SK-N-SH (cell line): ENCODE measurements around the gene OTUD4. TPM values are rescaled to one million over a fixed set of nuclear protein-coding genes. Genes with fewer than 3 reads are reported as not detected.

Experiments
- CTCF ChIA-PET: fragments of 300-600, 350-600 bp; formaldehyde crosslinking; extraction: SDS; loops from one replicate; lab custom pipeline; 2021; lab: Yijun Ruan, JAX
- POLR2A ChIA-PET: fragments of 350-600 bp; sonication (Branson Sonifier 250); formaldehyde crosslinking; extraction: SDS; loops from one replicate; lab custom pipeline; 2020; ENCODE audit warnings: antibody characterized with exemption, inconsistent platforms; lab: Yijun Ruan, JAX
- DNase-seq: peaks from one replicate; pipeline ENCODE4 v3.0.0; 2012
- H2AFZ ChIP-seq: fragments of 200-600 bp; sonication (generic); 2 replicates; pipeline ENCODE4 v1.8.1; 2016; ENCODE audit warnings: antibody characterized with exemption, mild to moderate bottlenecking, low read depth
- H3F3A ChIP-seq: fragments of 200-600 bp; sonication (generic); replicated peaks from 2 replicates; pipeline ENCODE3; 2016; ENCODE audit warnings: antibody characterized with exemption, mild to moderate bottlenecking; ENCODE audit not compliant: insufficient read depth
- H3K27ac ChIP-seq, 2 experiments: fragments of 200-500 bp in 1 of 2; fragments of 200-600 bp in 1 of 2; sonication (Bioruptor generic) in 1 of 2; sonication (generic), shearing (Covaris generic) in 1 of 2; 2 replicates each; pipeline versions ENCODE4 v1.5.1 to v1.6.1; 2014 to 2016; ENCODE audit warnings: low read depth in 2 of 2, inconsistent platforms in 1 of 2, low read length in 1 of 2, mild to moderate bottlenecking in 1 of 2, mixed read lengths in 1 of 2
- H3K27me3 ChIP-seq: fragments of 200-600 bp; sonication (generic), shearing (Covaris generic); 2 replicates; pipeline ENCODE4 v1.6.1; 2016; ENCODE audit warnings: mixed run types; ENCODE audit not compliant: insufficient read depth
- H3K36me3 ChIP-seq, 2 experiments: fragments of 200-500 bp in 1 of 2; fragments of 200-600 bp in 1 of 2; sonication (Bioruptor generic) in 1 of 2; sonication (generic) in 1 of 2; replicated peaks in 1 of 2; 2 replicates each; pipeline versions ENCODE3 to v1.5.1; 2014 to 2016; ENCODE audit warnings: low read length in 1 of 2, mild to moderate bottlenecking in 1 of 2; ENCODE audit not compliant: insufficient read depth in 2 of 2, control insufficient read depth in 1 of 2
- H3K4me1 ChIP-seq, 2 experiments: fragments of 200-500 bp in 1 of 2; fragments of 200-600 bp in 1 of 2; sonication (Bioruptor generic) in 1 of 2; sonication (generic), shearing (Covaris generic) in 1 of 2; 2 replicates each; pipeline versions ENCODE4 v1.5.1 to v1.6.1; 2014 to 2016; ENCODE audit warnings: low read depth in 1 of 2, low read length in 1 of 2, mixed run types in 1 of 2; ENCODE audit not compliant: insufficient read depth in 2 of 2, control insufficient read depth in 1 of 2
- H3K4me2 ChIP-seq: fragments of 200-600 bp; sonication (generic), shearing (Covaris generic); 2 replicates; pipeline ENCODE4 v1.6.1; 2017; ENCODE audit warnings: mixed run types
- H3K4me3 ChIP-seq, 2 experiments: fragments of 200-500 bp in 1 of 2; fragments of 200-600 bp in 1 of 2; sonication (Bioruptor generic) in 1 of 2; sonication (generic), shearing (Covaris generic) in 1 of 2; 2 replicates each; pipeline versions ENCODE4 v1.5.1 to v1.8.1; 2014 to 2016; ENCODE audit warnings: low read depth in 2 of 2, inconsistent platforms in 1 of 2, low read length in 1 of 2, mild to moderate bottlenecking in 1 of 2, mixed read lengths in 1 of 2, moderate library complexity in 1 of 2
- H3K79me2 ChIP-seq: fragments of 200-600 bp; sonication (generic); 2 replicates; pipeline ENCODE4 v1.8.1; 2017; ENCODE audit warnings: mild to moderate bottlenecking; ENCODE audit not compliant: insufficient read depth
- H3K9ac ChIP-seq: fragments of 200-600 bp; sonication (generic); 2 replicates; pipeline ENCODE4 v1.6.1; 2017; ENCODE audit warnings: mixed run types
- H3K9me2 ChIP-seq: fragments of 200-600 bp; sonication (generic); 2 replicates; pipeline ENCODE4 v1.6.1; 2017; ENCODE audit warnings: mixed run types
- H3K9me3 ChIP-seq: fragments of 200-600 bp; sonication (generic); 2 replicates; pipeline ENCODE4 v1.6.1; 2017; ENCODE audit warnings: mixed run types, mild to moderate bottlenecking, moderate library complexity
- H4K20me1 ChIP-seq: fragments of 200-600 bp; sonication (generic); 2 replicates; pipeline ENCODE4 v1.6.1; 2017; ENCODE audit warnings: mild to moderate bottlenecking, mixed run types; ENCODE audit not compliant: insufficient read depth
- CHD2 ChIP-seq: fragments of 150-350 bp; IDR thresholded peaks from 2 replicates; pipeline ENCODE4 v1.6.1; 2018; ENCODE audit warnings: low read length; ENCODE audit not compliant: partially characterized antibody
- FOSL2 ChIP-seq: IDR thresholded peaks from 2 replicates; pipeline ENCODE4 v1.4.0; 2012; ENCODE audit warnings: low read depth, mild to moderate bottlenecking, moderate library complexity, borderline replicate concordance
- FOXM1 ChIP-seq: IDR thresholded peaks from 2 replicates; pipeline ENCODE4 v1.4.0; 2012; ENCODE audit warnings: low read depth, mild to moderate bottlenecking
- GABPA ChIP-seq: IDR thresholded peaks from 2 replicates; pipeline ENCODE4 v1.4.0; 2012; ENCODE audit warnings: low read depth, mild to moderate bottlenecking
- JUND ChIP-seq: IDR thresholded peaks from 2 replicates; pipeline ENCODE4 v1.4.0; 2012
- MXI1 ChIP-seq: IDR thresholded peaks from 2 replicates; pipeline ENCODE4 v1.6.1; 2012; ENCODE audit warnings: mild to moderate bottlenecking, low read depth, low read length, improper control_type of control experiment
- NFIC ChIP-seq: IDR thresholded peaks from 2 replicates; pipeline ENCODE4 v1.4.0; 2012; ENCODE audit warnings: borderline replicate concordance
- NRF1 ChIP-seq: IDR thresholded peaks from 2 replicates; pipeline ENCODE4 v1.6.1; 2012; ENCODE audit warnings: low read depth, mild to moderate bottlenecking, low read length
- PBX3 ChIP-seq: IDR thresholded peaks from 2 replicates; pipeline ENCODE4; 2012
- REST ChIP-seq: IDR thresholded peaks from 2 replicates; pipeline ENCODE4 v1.6.1; 2012; ENCODE audit warnings: mild to moderate bottlenecking, low read depth, low read length, moderate library complexity
- RFX5 ChIP-seq: IDR thresholded peaks from 2 replicates; pipeline ENCODE4 v1.6.1; 2012; ENCODE audit warnings: mild to moderate bottlenecking, improper control_type of control experiment, low read length
- RXRA ChIP-seq: IDR thresholded peaks from 2 replicates; pipeline ENCODE4 v1.4.0; 2012; ENCODE audit warnings: low read depth, mild to moderate bottlenecking, borderline replicate concordance
- TAF1 ChIP-seq: IDR thresholded peaks from 2 replicates; pipeline ENCODE4 v1.6.1; 2012; ENCODE audit warnings: low read depth, mild to moderate bottlenecking, low read length, moderate library complexity, borderline replicate concordance
- USF1 ChIP-seq: IDR thresholded peaks from 2 replicates; pipeline ENCODE4 v1.4.0; 2012; ENCODE audit warnings: low read depth, borderline replicate concordance
- USF2 ChIP-seq: fragments of 150-350 bp; IDR thresholded peaks from 2 replicates; pipeline ENCODE4 v1.6.1; 2017; ENCODE audit warnings: antibody characterized with exemption, low read length, low read depth, borderline replicate concordance
- YY1 ChIP-seq: IDR thresholded peaks from 2 replicates; pipeline ENCODE4 v1.4.0; 2012; ENCODE audit warnings: low read depth, mild to moderate bottlenecking
- ZBTB33 ChIP-seq: IDR thresholded peaks from 2 replicates; pipeline ENCODE4 v1.4.0; 2012; ENCODE audit warnings: low read depth, borderline replicate concordance
- WGBS: methylation state at CpG from one replicate; pipeline ENCODE4 v1.1.6; 2017; ENCODE audit warnings: low lambda C conversion rate; 5-methylcytosine and 5-hydroxymethylcytosine counted together
- polyA plus RNA-seq, 3 experiments: library from polyadenylated mRNA; depleted of rRNA; stranded (reverse); fragments of >200 nt; gene quantifications; 2 replicates each; pipeline ENCODE4 v1.2.3, GENCODE V29; 2012
- TF ChIP-seq, protein P1 (sequence below): IDR thresholded peaks from 2 replicates; pipeline ENCODE4 v1.4.0; 2012; ENCODE audit warnings: low read depth

The OTUD4 gene
- polyA plus RNA-seq, 1 of the 3 experiments (the other 2 are of a cell fraction) = 8.5 TPM

GRCh38 chr4:145099653-145100052, 80.7 kb downstream of the OTUD4 start:
- TF ChIP-seq GABPA = no peak
- Histone ChIP-seq H3K27me3 (no peaks in the 10 kb centered on the region), H3K4me3 (peak overlapping the region; percentile 65 to 79; a peak in 3 of 4 replicates), H3K4me2 (peak overlapping the region; percentile 89), H3K36me3 (peaks cover 27 to 38% of the 10 kb centered on the region in 2 experiments), H3K79me2 (peaks cover 91% of the 10 kb centered on the region), H3K9ac (peak overlapping the region; percentile 84), H4K20me1 (peaks cover 13% of the 10 kb centered on the region; the same call in 1 of the 2 replicates), H3K9me2 (no peaks in the 10 kb centered on the region), H3K27ac (peak overlapping the region in 1 of 2 experiments; percentile 94; a peak in 1 of 4 replicates), H2AFZ (0 out of 2 replicates have a peak overlapping the region, but pooled peaks have one; percentile 17), H3F3A (peaks cover 12% of the 10 kb centered on the region), H3K9me3 (no peaks in the 10 kb centered on the region), H3K4me1 (peaks cover 0 to 12% of the 10 kb centered on the region in 2 experiments; a peak in 2 of 4 replicates)
- no peak for DNase-seq
- POLR2A ChIA-PET = no interaction called here
- CTCF ChIA-PET = interaction anchor here (1.0 to 2.1 kb wide), 2 partner anchors 21 to 38 kb away, joined by 3 to 8 read pairs; no protein-coding TSS in a partner anchor
- WGBS = 19% methylated on average over 5 of the region's 5 CpGs

DNA sequence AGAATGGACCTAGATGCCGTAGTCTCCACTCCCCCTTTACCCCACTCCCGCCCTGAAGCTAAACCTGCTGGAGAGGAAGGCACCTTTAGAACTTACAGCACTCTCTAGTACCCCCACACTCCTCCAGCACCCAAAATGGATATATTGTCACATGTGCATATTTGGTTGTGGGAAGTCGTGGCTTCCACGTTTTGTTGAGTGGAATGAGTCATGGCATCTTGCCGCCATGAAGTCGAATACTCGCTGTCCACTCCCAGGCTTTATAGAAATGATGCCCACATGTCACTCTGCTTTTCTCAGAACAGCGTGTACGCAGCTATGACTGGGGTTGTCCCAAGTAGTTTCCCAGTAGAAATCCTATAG, 81.7 kb downstream of the OTUD4 start:
- peaks cover 12% of the 10 kb centered on the region for H3F3A ChIP-seq
- ChIA-PET POLR2A (no interaction called here), CTCF (interaction anchor here (0.9 to 2.1 kb wide), 8 partner anchors 10 to 518 kb away, joined by 3 to 8 read pairs (median 3); no protein-coding TSS in a partner anchor)
- TF ChIP-seq YY1 (no peak), FOXM1 (no peak), USF2 (no peak), REST (no peak), JUND (peak; percentile 34; the same call in 1 of the 2 replicates), RXRA (no peak), FOSL2 (peak; percentile 63; the same call in 1 of the 2 replicates), TAF1 (no peak), CHD2 (no peak), MXI1 (peak; percentile 91; the same call in 1 of the 2 replicates), NRF1 (no peak), PBX3 (no peak), ZBTB33 (no peak), NFIC (no peak), RFX5 (no peak), USF1 (no peak)
- TF ChIP-seq, protein P1, sequence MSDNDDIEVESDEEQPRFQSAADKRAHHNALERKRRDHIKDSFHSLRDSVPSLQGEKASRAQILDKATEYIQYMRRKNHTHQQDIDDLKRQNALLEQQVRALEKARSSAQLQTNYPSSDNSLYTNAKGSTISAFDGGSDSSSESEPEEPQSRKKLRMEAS = peak; percentile 8; the same call in 1 of the 2 replicates

More for the DNA sequence above, 81.7 kb downstream of the OTUD4 start:
- peak; percentile 41 for DNase-seq
- Histone ChIP-seq H3K4me2 (peak overlapping the region; percentile 89), H3K9me2 (no peaks in the 10 kb centered on the region), H3K4me3 (peak overlapping the region; percentile 65 to 79), H4K20me1 (peaks cover 11% of the 10 kb centered on the region; the same call in 1 of the 2 replicates), H3K4me1 (peaks cover 0 to 12% of the 10 kb centered on the region in 2 experiments; a peak in 2 of 4 replicates), H3K27ac (peak overlapping the region; percentile 68 to 94), H3K9me3 (no peaks in the 10 kb centered on the region), H3K27me3 (no peaks in the 10 kb centered on the region), H3K9ac (peak overlapping the region; percentile 84), H2AFZ (peak overlapping the region; percentile 71), H3K36me3 (peaks cover 31 to 39% of the 10 kb centered on the region in 2 experiments), H3K79me2 (peaks cover 92% of the 10 kb centered on the region)
- WGBS = 0% methylated on average over 9 of the region's 9 CpGs
